Ascending aorta (tissue), 2 donors: ENCODE results near the gene CHD6. TPM values are rescaled to one million over a fixed set of nuclear protein-coding genes. Genes with fewer than 3 reads are reported as not detected.

ENCODE experiments used
- DNase-seq, 2 donors: peaks; one replicate each; pipeline ENCODE4 v3.0.0-alpha.2; 2019; ENCODE audit warnings: low spot score in 2 of 2
- H3K27ac ChIP-seq, 2 donors: fragments of 200-600 bp; sonication (generic); one replicate each; pipeline ENCODE4 v1.5.1; 2016 to 2017; ENCODE audit warnings: mild to moderate bottlenecking in 1 of 2
- H3K27me3 ChIP-seq: fragments of 200-600 bp; sonication (generic); one replicate; pipeline ENCODE4 v1.5.1; 2017
- H3K36me3 ChIP-seq, 2 donors: fragments of 200-600 bp; sonication (generic); one replicate each; pipeline ENCODE4 v1.5.1; 2016
- H3K4me1 ChIP-seq, 2 donors: fragments of 200-600 bp; sonication (generic); one replicate each; pipeline ENCODE4 v1.5.1; 2016 to 2017; ENCODE audit warnings: mild to moderate bottlenecking in 1 of 2
- H3K4me3 ChIP-seq, 2 donors: fragments of 200-600 bp; sonication (generic); one replicate each; pipeline ENCODE4 v1.5.1; 2016 to 2017; ENCODE audit warnings: mild to moderate bottlenecking in 1 of 2
- H3K9me3 ChIP-seq, 2 donors: fragments of 200-600 bp; sonication (generic); one replicate each; pipeline ENCODE4 v1.5.1; 2016
- CTCF ChIP-seq, 3 experiments: fragments of 200-600 bp in 2 of 3; fragments of 450-650 bp in 1 of 3; sonication (generic) in 2 of 3; IDR thresholded peaks; one replicate each; pipeline ENCODE4 v1.5.1; 2016 to 2019; ENCODE audit warnings: antibody characterized with exemption in 3 of 3, mild to moderate bottlenecking in 1 of 3, moderate library complexity in 1 of 3
- intact Hi-C: fragments of 100-400 bp; cut with DNase I; formaldehyde crosslinking; loops from one replicate; pipeline ENCODE4 v1.15.1; 2023
- total RNA-seq: library from RNA; depleted of rRNA; stranded (reverse); fragments of >200 nt; gene quantifications from one replicate; pipeline ENCODE4 v1.1.0, GENCODE V29; 2016

CHD6 gene
- total RNA-seq, 1 donor from 2014 or later: 42.9 TPM

- intact Hi-C loops: no loop called here
- DNase-seq: no peak
- no peaks in the 10 kb centered on the region for H3K4me1 ChIP-seq
- no peak overlapping the region for H3K4me3 ChIP-seq
- no peaks in the 10 kb centered on the region for H3K27me3 ChIP-seq
- H3K36me3 ChIP-seq: no peaks in the 10 kb centered on the region
- no peak for TF ChIP-seq CTCF (IDR thresholded peaks at IDR 0.05)
- no peaks in the 10 kb centered on the region for H3K9me3 ChIP-seq
- no peak overlapping the region for H3K27ac ChIP-seq
Observed at GRCh38 chr20:41654884-41655283, 36.7 kb upstream of the CHD6 start.

- Histone ChIP-seq H3K36me3 (no peaks in the 10 kb centered on the region), H3K27ac (no peak overlapping the region), H3K27me3 (no peaks in the 10 kb centered on the region), H3K4me1 (no peaks in the 10 kb centered on the region), H3K4me3 (no peak overlapping the region), H3K9me3 (no peaks in the 10 kb centered on the region)
- intact Hi-C loops: no loop called here
- no peak for DNase-seq
- TF ChIP-seq CTCF (IDR thresholded peaks at IDR 0.05): no peak
Observed at GRCh38 chr20:41654292-41654691, 36.1 kb upstream of the CHD6 start.

GRCh38 chr20:41650231-41650948 lies 32.2 kb upstream of the CHD6 start:
- no peak for DNase-seq
- no peaks in the 10 kb centered on the region for H3K36me3 ChIP-seq
- no peak for TF ChIP-seq CTCF (IDR thresholded peaks at IDR 0.05)
- H3K27ac ChIP-seq: no peak overlapping the region
- H3K4me1 ChIP-seq: no peaks in the 10 kb centered on the region
- H3K27me3 ChIP-seq: no peaks in the 10 kb centered on the region
- H3K9me3 ChIP-seq: no peaks in the 10 kb centered on the region
- intact Hi-C loops: no loop called here
- no peak overlapping the region for H3K4me3 ChIP-seq

- no peak for TF ChIP-seq CTCF (IDR thresholded peaks at IDR 0.05)
- DNase-seq: no peak
- H3K36me3 ChIP-seq: no peaks in the 10 kb centered on the region
- H3K4me1 ChIP-seq: no peaks in the 10 kb centered on the region
- H3K9me3 ChIP-seq: no peaks in the 10 kb centered on the region
- H3K27me3 ChIP-seq: no peaks in the 10 kb centered on the region
- H3K4me3 ChIP-seq: no peak overlapping the region
- intact Hi-C loops: no loop called here
- no peak overlapping the region for H3K27ac ChIP-seq
Observed at GRCh38 chr20:41649489-41649888, 31.3 kb upstream of the CHD6 start.

GRCh38 chr20:41645372-41645771 lies 27.2 kb upstream of the CHD6 start:
- Histone ChIP-seq H3K9me3 (no peaks in the 10 kb centered on the region), H3K4me3 (no peak overlapping the region), H3K4me1 (no peaks in the 10 kb centered on the region), H3K27me3 (no peaks in the 10 kb centered on the region), H3K27ac (no peak overlapping the region), H3K36me3 (no peaks in the 10 kb centered on the region)
- TF ChIP-seq CTCF (IDR thresholded peaks at IDR 0.05): no peak
- DNase-seq: no peak
- intact Hi-C loops: no loop called here

- Histone ChIP-seq H3K4me3 (no peak overlapping the region), H3K27me3 (no peaks in the 10 kb centered on the region), H3K4me1 (no peaks in the 10 kb centered on the region), H3K9me3 (no peaks in the 10 kb centered on the region), H3K27ac (peak overlapping the region; percentile 21 to 29), H3K36me3 (no peaks in the 10 kb centered on the region)
- intact Hi-C loops: no loop called here
- no peak for TF ChIP-seq CTCF (IDR thresholded peaks at IDR 0.05)
- DNase-seq: no peak
Observed at GRCh38 chr20:41643504-41643938, 25.3 kb upstream of the CHD6 start.
